ENCODE data around the gene SMCO3.

GRCh38 chr12:14803011-14803829, 10.8 kb downstream of the SMCO3 start, which contains the start of the genes C12orf60 and WBP11:
- peak; percentile 68 for TF ChIP-seq POLR2A (IDR thresholded peaks at IDR 0.05)
- TF ChIP-seq, protein P1, sequence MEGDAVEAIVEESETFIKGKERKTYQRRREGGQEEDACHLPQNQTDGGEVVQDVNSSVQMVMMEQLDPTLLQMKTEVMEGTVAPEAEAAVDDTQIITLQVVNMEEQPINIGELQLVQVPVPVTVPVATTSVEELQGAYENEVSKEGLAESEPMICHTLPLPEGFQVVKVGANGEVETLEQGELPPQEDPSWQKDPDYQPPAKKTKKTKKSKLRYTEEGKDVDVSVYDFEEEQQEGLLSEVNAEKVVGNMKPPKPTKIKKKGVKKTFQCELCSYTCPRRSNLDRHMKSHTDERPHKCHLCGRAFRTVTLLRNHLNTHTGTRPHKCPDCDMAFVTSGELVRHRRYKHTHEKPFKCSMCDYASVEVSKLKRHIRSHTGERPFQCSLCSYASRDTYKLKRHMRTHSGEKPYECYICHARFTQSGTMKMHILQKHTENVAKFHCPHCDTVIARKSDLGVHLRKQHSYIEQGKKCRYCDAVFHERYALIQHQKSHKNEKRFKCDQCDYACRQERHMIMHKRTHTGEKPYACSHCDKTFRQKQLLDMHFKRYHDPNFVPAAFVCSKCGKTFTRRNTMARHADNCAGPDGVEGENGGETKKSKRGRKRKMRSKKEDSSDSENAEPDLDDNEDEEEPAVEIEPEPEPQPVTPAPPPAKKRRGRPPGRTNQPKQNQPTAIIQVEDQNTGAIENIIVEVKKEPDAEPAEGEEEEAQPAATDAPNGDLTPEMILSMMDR (IDR thresholded peaks at IDR 0.05) = no peak
